ENCODE data around the gene FGF1. TPM values are rescaled to one million over a fixed set of nuclear protein-coding genes. Genes with fewer than 3 reads are reported as not detected.

FGF1 gene
- total and polyA plus RNA-seq, 2 donors (not counting 3 experiments of a cell fraction or from before 2014, with no cell fraction given): not detected

- Histone ChIP-seq H2AFZ (ENCODE audit: low read depth, low read length) (no peak overlapping the region), H3K9me1 (replicated peaks; ENCODE audit: control insufficient read depth, extremely low read depth, insufficient read depth, low read length) (no peaks in the 10 kb centered on the region), H3K4me3 (replicated peaks in 1 of 3; ENCODE audit: insufficient read depth in 1 of 3, low read depth in 1 of 3, low read length in 3 of 3) (no peak overlapping the region), H3K27ac (ENCODE audit: insufficient read depth, low read depth, low read length) (no peak overlapping the region), H3K9me3 (replicated peaks; ENCODE audit: control insufficient read depth, insufficient read depth, low read length) (no peaks in the 10 kb centered on the region), H3K79me2 (ENCODE audit: control insufficient read depth, insufficient read depth, low read length) (no peaks in the 10 kb centered on the region), H3K4me1 (ENCODE audit: control insufficient read depth, extremely low read depth, insufficient read depth, low read length) (no peaks in the 10 kb centered on the region), H4K20me1 (replicated peaks; ENCODE audit: control insufficient read depth, extremely low read depth, insufficient read depth, low read length) (no peaks in the 10 kb centered on the region), H3K36me3 (ENCODE audit: control insufficient read depth in 2 of 2, extremely low read depth in 1 of 2, insufficient read depth in 2 of 2, low read length in 2 of 2) (no peaks in the 10 kb centered on the region), H3K27me3 (ENCODE audit: control insufficient read depth in 2 of 2, insufficient read depth in 2 of 2, low read length in 2 of 2) (peaks cover 0 to 2% of the 10 kb centered on the region in 2 experiments), H3K9ac (replicated peaks; ENCODE audit: extremely low read depth, insufficient read depth, low read length) (no peak overlapping the region), H3K4me2 (ENCODE audit: insufficient read depth, low read length) (no peak overlapping the region)
- FAIRE-seq (no peak), DNase-seq (ENCODE audit: low read depth, low spot score) (no peak)
- dilution Hi-C loops (cut with MboI; ENCODE audit: extremely low pct_ligation_motif_present, low sequenced_read_pairs) (no loop called here), intact Hi-C loops (cut with micrococcal nuclease) (no loop called here)
- ChIA-PET CTCF (no interaction called here), POLR2A (no interaction called here)
- TF ChIP-seq MYC (IDR thresholded peaks at IDR 0.05; ENCODE audit: low read depth, low read length) (no peak), POLR2A (IDR thresholded peaks at IDR 0.05; ENCODE audit: low read depth, low read length) (no peak), CTCF (IDR thresholded peaks at IDR 0.05; ENCODE audit: extremely low read depth in 1 of 2, insufficient read depth in 1 of 2, low read depth in 1 of 2, low read length in 2 of 2) (no peak), POLR2AphosphoS5 (IDR thresholded peaks at IDR 0.05; ENCODE audit: insufficient read depth, low read depth, low read length) (no peak), JUN (IDR thresholded peaks at IDR 0.05; ENCODE audit: borderline replicate concordance, insufficient read depth, insufficient read length, low read depth) (no peak), EZH2 (IDR thresholded peaks at IDR 0.05; ENCODE audit: borderline replicate concordance, low read depth, low read length, severe bottlenecking) (no peak), GATA2 (IDR thresholded peaks at IDR 0.05; ENCODE audit: insufficient read depth, insufficient read length, low read depth, low read length) (no peak), FOS (IDR thresholded peaks at IDR 0.05; ENCODE audit: borderline replicate concordance, insufficient read depth, low read length) (no peak)
- TF ChIP-seq, protein P1, sequence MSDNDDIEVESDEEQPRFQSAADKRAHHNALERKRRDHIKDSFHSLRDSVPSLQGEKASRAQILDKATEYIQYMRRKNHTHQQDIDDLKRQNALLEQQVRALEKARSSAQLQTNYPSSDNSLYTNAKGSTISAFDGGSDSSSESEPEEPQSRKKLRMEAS (IDR thresholded peaks at IDR 0.05; ENCODE audit: insufficient read depth, insufficient read length): no peak
- no TSS peak for BruUV-seq (replicated peaks)
Measured at GRCh38 chr5:142568996-142569335, 116.9 kb downstream of the FGF1 start.

Data from endothelial cell of umbilical vein (primary cell).